Measurements from ENCODE around the gene ODF2L.

The ODF2L gene

DNA sequence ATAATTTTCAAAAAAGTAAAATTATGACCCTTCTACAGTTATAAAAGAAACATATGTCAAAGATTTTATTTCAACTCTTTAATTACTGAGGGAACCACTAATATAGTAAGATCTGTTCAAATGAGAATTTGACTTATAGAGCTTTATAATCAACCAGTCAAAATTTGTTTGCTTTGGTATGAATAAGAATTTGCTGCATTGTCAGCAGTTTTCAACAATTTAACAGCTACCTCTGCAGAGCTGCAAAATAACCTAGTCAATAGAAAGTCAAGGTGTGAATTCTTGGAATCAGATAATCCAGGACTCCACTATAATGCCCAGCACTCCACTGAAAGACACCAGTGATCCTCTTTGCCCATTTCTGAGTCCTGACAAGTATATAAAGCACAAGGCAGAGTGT is 78.2 kb downstream of the ODF2L start:
- no peak for TF ChIP-seq GABPA (IDR thresholded peaks at IDR 0.05; ENCODE audit: low read depth)
- TF ChIP-seq POLR2AphosphoS5 (IDR thresholded peaks at IDR 0.05; ENCODE audit: low read depth) = no peak
- TF ChIP-seq SPI1 (IDR thresholded peaks at IDR 0.05; ENCODE audit: borderline replicate concordance, low read depth) = no peak
- TF ChIP-seq, protein P1, sequence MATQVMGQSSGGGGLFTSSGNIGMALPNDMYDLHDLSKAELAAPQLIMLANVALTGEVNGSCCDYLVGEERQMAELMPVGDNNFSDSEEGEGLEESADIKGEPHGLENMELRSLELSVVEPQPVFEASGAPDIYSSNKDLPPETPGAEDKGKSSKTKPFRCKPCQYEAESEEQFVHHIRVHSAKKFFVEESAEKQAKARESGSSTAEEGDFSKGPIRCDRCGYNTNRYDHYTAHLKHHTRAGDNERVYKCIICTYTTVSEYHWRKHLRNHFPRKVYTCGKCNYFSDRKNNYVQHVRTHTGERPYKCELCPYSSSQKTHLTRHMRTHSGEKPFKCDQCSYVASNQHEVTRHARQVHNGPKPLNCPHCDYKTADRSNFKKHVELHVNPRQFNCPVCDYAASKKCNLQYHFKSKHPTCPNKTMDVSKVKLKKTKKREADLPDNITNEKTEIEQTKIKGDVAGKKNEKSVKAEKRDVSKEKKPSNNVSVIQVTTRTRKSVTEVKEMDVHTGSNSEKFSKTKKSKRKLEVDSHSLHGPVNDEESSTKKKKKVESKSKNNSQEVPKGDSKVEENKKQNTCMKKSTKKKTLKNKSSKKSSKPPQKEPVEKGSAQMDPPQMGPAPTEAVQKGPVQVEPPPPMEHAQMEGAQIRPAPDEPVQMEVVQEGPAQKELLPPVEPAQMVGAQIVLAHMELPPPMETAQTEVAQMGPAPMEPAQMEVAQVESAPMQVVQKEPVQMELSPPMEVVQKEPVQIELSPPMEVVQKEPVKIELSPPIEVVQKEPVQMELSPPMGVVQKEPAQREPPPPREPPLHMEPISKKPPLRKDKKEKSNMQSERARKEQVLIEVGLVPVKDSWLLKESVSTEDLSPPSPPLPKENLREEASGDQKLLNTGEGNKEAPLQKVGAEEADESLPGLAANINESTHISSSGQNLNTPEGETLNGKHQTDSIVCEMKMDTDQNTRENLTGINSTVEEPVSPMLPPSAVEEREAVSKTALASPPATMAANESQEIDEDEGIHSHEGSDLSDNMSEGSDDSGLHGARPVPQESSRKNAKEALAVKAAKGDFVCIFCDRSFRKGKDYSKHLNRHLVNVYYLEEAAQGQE (IDR thresholded peaks at IDR 0.05; ENCODE audit: insufficient replicate concordance, low read depth) = no peak
- TF ChIP-seq, protein P2, sequence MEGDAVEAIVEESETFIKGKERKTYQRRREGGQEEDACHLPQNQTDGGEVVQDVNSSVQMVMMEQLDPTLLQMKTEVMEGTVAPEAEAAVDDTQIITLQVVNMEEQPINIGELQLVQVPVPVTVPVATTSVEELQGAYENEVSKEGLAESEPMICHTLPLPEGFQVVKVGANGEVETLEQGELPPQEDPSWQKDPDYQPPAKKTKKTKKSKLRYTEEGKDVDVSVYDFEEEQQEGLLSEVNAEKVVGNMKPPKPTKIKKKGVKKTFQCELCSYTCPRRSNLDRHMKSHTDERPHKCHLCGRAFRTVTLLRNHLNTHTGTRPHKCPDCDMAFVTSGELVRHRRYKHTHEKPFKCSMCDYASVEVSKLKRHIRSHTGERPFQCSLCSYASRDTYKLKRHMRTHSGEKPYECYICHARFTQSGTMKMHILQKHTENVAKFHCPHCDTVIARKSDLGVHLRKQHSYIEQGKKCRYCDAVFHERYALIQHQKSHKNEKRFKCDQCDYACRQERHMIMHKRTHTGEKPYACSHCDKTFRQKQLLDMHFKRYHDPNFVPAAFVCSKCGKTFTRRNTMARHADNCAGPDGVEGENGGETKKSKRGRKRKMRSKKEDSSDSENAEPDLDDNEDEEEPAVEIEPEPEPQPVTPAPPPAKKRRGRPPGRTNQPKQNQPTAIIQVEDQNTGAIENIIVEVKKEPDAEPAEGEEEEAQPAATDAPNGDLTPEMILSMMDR (IDR thresholded peaks at IDR 0.05; ENCODE audit: insufficient read depth, low read length) = no peak
- Histone ChIP-seq H3K4me3 (replicated peaks; ENCODE audit: insufficient read depth, low read length) (no peak overlapping the region), H3K27ac (replicated peaks) (no peak overlapping the region), H3K27me3 (ENCODE audit: insufficient read depth, poor library complexity, severe bottlenecking) (no peaks in the 10 kb centered on the region)
- DNase-seq (ENCODE audit: low read depth in 1 of 2, low spot score in 1 of 2) = no peak

DNA sequence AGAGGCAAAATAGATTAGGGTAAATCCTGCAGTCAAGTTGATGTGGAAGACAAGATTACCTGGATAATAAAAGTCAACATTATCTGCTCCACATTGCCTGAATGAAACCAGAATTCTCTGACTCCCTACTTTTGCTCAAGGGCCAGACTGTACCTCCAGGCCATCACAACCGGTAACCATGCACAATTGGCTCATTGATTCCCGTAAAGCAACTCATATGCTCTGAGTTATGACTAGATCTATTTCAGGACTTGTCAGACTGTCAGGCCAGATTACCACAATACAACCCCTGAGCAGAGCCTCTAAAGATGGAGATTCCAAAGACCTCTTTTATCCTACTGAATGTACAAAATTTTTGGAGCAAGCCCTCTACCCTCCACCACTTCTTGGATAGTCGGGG is 90.4 kb downstream of the ODF2L start:
- no peak for DNase-seq (ENCODE audit: low read depth in 1 of 2, low spot score in 1 of 2)
- no peak overlapping the region for H3K27ac ChIP-seq (replicated peaks)
- H3K4me3 ChIP-seq (replicated peaks; ENCODE audit: insufficient read depth, low read length) = no peak overlapping the region
- H3K27me3 ChIP-seq (ENCODE audit: insufficient read depth, poor library complexity, severe bottlenecking) = no peaks in the 10 kb centered on the region
- TF ChIP-seq POLR2AphosphoS5 (IDR thresholded peaks at IDR 0.05; ENCODE audit: low read depth) (no peak), SPI1 (IDR thresholded peaks at IDR 0.05; ENCODE audit: borderline replicate concordance, low read depth) (no peak), GABPA (IDR thresholded peaks at IDR 0.05; ENCODE audit: low read depth) (no peak)
- TF ChIP-seq, protein P2 (IDR thresholded peaks at IDR 0.05; ENCODE audit: insufficient read depth, low read length) = no peak
- TF ChIP-seq, protein P1 (IDR thresholded peaks at IDR 0.05; ENCODE audit: insufficient replicate concordance, low read depth) = no peak

DNA sequence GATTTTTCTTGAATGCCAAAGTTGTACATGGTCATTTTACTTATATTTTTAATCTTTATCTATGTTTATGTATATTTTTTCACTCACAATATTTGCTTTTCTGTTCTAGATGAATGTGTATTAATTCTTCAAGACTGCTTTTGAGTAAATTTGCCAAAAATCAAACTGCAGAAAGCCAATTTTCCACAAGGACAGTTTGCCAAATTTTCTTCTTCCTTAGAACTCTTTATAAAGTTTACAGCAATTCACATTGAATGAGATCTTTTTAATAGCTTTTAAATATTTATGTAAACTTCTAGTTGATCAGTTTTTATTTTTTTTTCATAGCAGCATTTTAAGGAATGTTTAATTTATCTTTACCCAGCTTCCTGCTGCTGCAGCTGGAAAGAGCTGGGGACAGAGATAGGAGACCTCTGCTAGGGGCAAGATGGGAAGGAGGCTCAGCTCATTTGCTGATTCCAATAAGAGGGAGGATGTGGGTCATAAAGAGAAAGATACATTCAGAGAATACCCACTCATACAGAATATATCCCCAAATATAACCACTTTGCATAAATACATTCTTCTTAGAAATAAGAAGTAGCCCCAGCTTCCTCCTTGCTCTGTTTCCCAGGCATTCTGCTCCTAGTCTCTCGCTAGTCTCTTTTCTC is 93.0 kb downstream of the ODF2L start:
- Histone ChIP-seq H3K27ac (replicated peaks) (no peak overlapping the region), H3K4me3 (replicated peaks; ENCODE audit: insufficient read depth, low read length) (no peak overlapping the region), H3K27me3 (ENCODE audit: insufficient read depth, poor library complexity, severe bottlenecking) (no peaks in the 10 kb centered on the region)
- no peak for DNase-seq (ENCODE audit: low read depth in 1 of 2, low spot score in 1 of 2)
- TF ChIP-seq POLR2AphosphoS5 (IDR thresholded peaks at IDR 0.05; ENCODE audit: low read depth) (no peak), SPI1 (IDR thresholded peaks at IDR 0.05; ENCODE audit: borderline replicate concordance, low read depth) (no peak), GABPA (IDR thresholded peaks at IDR 0.05; ENCODE audit: low read depth) (no peak)
- TF ChIP-seq, protein P1 (IDR thresholded peaks at IDR 0.05; ENCODE audit: insufficient replicate concordance, low read depth) = no peak
- TF ChIP-seq, protein P2 (IDR thresholded peaks at IDR 0.05; ENCODE audit: insufficient read depth, low read length) = no peak

Data from HL-60 (cell line).